ENCODE measurements around the gene SAMD3.
"Not testable (repeated sequence)": the region's sequence is repeated elsewhere in the genome, so short reads cannot be mapped to it uniquely, and the experiment has no call there.

SAMD3 gene

DNA sequence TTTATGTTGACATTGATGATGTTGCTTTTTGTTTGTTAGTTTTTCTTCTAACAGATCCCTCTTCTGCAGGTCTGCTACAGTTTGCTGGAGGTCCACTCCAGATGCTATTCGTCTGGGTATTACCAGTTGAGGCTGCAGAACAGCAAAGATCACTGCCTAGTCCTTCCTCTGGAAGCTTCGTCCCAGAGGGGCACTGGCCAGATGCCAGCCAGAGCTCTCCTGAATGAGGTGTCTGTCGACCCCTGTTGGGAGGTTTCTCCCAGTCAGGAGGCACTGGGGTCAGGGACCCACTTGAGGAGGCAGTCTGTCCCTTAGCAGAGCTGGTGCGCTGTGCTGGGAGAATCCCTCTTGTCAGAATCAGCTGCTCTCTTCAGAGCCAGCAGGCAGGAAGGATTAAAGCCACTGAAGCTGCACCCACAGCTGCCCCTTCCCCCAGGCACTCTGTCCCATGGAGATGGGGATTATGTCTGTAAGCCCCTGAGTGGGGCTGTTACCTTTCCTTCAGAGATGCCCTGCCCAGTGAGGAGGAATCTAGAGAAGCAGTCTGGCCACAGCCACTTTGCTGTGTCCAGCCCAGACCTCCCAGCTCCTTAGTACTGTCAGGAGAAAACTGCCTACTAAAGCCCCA lies 49.3 kb downstream of the SAMD3 start:
- DNase-seq = not testable (repeated sequence)

DNA sequence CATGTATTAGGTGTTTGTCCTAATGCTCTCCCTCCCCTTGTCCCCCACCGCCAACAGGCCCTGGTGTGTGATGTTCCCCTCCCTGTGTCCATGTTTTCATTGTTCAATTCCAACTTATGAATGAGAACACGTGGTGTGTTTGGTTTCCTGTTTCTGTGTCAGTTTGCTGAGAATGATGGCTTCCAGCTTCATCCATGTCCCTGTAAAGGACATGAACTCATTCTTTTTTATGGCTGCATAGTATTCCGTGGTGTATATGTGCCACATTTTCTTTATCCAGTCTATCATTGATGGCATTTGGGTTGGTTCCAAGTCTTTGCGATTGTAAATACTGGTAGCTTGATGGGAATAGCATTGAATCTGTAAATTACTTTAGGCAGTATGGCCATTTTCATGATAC lies 52.6 kb downstream of the SAMD3 start:
- DNase-seq = not testable (repeated sequence)

DNA sequence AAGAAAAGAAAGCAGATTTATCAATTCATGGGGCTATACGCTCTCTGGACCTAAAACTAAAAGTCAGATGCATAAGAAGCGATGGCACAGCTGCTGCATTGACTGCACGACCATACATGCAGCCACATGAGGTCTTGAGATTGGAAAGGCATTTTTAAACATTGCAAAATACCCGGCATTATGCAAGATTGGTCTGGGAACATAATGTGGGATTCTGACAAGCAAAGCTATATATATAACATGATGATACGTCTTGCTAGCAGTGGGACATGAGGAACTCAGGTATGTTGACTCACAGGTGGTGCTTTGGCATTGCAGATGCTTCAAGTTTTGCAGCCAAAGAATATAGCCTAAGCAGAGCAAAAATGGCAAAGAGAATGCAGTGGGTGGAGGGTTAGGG lies 55.1 kb downstream of the SAMD3 start:
- peak; percentile 53 for DNase-seq

DNA sequence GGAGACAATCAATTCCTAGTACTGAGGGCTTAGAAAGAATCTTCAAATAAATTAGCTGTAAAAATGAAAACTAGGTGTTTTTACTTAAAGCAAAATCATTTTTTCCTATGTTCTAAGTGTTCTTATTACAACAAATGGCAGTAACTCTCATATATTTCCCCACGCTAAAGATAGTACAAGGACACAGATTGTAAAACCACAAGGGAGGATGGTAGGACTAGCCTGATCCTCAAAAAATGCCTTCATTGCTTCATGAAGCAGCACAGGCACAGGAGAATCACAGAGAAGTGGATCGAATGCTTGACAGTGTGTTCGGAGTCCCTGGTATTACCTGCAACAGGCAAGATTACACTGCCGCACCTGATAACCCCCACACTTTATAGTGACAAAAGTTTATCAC lies 58.5 kb downstream of the SAMD3 start:
- DNase-seq = no peak

DNA sequence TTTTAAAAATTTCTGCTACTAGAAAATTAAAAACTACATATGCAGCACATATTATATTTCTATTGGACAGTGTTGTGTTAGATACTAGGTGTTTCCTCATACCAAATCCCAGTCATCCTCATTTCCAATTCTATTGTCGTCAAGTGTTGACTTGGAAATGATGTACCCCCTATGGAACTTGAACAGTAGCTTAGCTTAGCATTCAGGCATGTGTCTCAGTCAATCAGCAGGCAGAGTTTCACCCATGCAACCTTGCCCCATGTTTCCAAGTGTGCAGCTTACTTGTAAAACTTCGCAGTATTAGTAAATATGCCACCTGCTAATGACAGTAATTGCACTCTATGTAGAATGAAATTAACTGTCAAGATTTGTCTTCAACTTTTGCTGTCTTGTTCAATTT lies 59.5 kb downstream of the SAMD3 start:
- no peak for DNase-seq

DNA sequence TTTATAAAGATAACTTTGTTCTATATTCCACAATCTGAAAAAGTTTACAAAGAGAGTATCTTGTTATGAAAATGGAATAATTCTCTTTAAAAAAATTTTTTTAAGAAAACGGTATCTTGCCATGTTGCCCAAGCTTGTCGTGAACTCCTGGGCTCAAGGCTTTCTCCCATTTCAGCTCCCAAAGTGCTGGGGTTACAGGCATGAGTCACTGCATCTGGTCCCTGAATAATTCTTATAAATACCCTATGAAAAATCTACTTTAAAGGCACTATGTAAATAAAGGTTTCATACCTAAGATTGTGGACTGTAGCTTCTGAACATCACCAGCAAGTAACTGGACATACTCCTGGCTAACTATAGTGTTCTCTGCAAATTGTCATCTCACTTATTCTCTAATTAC lies 60.3 kb downstream of the SAMD3 start:
- DNase-seq = no peak

DNA sequence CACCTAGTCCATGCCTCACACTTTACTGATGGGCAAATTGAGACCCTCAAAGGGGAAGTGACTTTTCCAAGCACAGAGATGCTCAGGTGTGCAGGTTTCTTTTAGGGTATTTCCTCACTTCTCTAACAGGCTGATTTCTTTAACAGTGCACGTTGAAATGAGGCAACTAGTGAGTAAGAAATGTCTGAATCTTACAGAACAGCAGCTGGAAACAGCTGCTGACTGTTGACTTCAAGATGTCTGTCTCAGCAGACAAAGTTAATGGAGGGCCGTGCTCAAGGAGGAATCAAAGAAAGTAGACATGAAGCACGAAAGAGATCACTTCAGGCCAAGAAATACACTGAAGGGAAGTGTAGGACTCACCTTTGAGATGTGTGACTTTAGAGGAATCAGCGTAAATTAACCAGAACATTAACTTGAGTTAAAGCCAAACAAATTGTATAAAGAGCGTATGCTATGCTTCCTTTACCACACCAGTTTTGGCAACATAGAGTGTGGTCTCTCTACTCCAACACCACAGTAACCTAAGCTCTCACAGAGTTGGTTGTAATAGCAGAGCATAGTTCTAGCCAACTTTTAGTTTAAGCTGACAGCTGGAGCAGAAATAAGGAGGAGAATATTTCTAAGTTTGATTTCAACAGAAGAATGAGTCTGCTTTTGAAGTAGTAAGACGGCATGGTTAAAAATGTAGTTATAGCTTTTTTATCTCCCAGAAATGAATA lies 60.9 kb downstream of the SAMD3 start:
- no peak for DNase-seq

DNA sequence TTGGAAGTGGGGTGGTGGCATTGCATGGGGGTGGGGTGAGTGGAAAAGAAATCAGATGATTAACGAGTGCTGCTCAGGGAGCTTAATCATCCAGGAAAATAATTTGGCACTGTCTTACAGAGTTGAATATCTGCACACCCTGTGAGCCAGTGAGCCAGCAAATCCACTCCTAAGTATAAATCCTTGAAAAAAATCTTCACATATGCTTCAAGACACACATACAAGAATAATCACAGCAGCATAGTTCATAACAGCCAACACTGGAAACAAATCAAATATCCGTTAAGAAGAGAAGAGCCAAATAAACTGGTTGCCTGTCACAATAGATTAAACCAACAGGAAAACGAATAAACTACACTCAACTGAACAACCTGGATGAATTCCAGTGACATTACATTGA lies 62.8 kb downstream of the SAMD3 start:
- DNase-seq = no peak

DNA sequence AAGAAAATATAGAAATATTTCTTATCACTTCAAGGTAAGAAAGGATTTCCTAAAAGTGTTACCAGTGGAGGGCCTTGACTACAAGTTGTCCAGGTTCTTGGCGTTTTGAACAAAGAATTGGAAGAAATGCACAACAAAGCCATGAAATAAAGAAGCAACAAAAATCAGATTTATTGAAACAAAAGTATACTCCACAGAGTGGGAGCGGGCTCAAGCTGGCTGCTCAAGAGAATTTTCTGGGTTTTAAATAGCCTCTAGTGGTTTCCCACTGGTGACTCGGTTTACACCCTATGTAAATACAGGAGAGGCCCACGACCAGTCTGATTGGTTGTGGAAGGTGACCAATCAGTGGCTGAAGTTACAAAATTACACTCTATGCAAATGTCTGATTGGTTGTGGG lies 64.2 kb downstream of the SAMD3 start:
- DNase-seq = no peak

DNA sequence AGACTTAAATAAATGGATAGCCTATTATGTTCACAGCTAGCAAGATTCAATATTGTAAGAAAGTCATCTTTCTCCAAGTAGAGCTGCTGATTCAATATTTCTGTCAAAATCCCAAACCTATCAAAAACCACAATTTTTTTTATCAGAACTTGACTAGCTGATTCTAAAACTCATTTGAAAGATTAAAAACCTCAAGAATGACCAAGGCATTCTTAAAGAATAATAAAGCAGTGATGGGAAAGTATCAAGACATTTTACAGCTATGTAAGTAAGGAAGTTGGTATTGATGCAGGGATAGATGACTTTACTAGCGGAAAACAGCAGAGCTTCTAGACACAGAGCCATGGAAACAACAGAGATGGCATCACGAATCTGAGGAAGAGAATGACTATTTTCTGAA lies 64.7 kb downstream of the SAMD3 start:
- peak; percentile 18 for DNase-seq

DNA sequence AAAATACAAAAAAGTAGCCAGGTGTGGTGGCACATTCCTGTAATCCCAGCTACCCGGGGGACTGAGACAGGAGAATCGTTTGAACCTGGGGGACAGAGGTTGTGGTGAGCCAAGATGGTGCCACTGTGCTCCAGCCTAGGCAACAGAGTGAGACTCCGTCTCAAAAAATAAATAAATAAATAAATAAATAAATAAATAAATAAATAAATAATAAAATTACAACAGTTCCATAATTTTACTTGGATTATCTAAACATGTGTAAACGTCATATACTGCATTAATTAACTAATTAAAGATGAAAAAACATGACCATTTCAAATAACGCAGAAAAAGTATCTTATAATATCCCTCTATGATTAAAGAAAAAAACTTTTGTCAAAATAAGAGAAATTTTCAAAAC lies 65.8 kb downstream of the SAMD3 start:
- DNase-seq = no peak

DNA sequence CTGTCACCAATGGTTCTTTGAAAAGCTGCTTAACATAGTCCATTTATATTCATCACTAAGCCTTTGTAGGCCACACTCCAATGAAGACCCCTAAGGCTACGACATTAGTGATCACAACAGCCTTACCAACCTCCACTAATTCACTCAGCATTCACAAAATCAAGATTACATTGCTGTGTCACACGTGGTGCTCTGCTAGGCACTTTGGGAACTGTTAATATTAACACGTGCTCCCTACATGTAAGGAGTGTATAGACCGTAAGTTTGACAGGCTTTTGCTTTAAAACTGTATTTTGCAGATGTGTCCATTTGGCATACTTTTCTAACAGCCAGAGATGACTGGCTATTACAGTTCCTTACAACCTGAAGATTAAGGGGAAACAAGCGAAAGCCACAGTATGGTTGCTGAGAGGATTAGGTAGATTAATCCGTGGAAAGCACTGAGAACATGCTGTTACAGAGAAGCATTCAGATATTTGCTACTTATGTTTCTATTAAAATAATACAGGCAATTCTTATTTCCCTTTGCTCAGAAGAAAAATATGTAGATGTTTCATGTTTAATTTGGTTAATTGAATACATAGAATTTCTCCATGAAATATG lies 69.7 kb downstream of the SAMD3 start:
- DNase-seq = no peak

DNA sequence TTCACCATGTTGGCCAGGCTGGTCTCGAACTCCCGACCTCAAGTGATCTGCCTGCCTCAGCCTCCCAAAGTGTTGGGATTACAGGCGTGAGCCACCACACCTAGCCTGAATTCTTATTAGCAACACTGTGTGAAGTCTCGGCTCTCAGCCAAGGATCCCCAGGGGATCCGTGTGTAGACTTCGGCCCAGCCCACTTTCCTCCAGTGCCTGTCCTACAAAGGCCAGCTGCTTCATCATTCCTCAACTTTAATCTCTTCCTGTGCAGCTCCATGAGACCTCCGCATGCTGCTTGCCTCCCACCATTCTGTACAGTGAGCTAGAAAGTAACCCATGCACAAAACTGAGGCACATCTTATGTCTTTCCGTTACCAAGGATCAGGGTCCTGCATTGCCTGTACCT lies 71.8 kb downstream of the SAMD3 start:
- no peak for DNase-seq

DNA sequence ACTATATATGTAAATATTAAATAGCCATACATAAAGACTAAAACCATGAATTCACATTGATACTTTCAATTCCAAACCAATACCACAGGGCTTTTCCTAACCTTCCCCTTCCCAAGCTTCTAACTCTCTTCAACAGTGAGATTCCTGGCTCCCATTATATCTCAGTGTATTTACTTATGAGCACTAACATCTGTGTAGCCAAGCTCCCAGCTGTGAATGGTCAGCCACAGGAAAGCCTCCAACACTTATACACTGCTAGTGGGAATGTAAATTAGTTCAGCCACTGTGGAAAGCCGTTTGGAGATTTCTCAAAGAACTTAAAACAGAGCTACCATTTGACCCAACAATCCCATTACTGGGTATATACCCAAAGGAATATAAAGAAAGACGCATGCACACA lies 73.7 kb downstream of the SAMD3 start:
- not testable (repeated sequence) for DNase-seq

DNA sequence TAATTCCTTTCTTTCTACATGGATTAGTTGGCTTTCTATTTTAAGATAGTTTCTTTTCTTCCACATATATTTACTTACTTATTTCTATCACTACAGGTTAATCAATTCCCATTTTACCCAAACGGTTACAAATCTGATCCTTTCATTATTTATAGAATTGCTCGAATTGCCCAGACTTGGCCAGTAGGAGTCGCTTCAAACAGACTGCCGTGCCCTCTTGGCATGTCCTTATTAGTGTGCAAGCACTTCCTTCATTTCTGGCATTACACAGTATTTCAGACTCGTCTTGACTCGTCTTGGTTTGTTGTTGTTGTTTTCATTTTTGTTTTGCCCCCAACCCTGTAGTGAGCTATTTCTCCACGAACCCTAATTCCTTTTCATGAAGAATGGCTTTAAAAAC lies 74.6 kb downstream of the SAMD3 start:
- DNase-seq = no peak

DNA sequence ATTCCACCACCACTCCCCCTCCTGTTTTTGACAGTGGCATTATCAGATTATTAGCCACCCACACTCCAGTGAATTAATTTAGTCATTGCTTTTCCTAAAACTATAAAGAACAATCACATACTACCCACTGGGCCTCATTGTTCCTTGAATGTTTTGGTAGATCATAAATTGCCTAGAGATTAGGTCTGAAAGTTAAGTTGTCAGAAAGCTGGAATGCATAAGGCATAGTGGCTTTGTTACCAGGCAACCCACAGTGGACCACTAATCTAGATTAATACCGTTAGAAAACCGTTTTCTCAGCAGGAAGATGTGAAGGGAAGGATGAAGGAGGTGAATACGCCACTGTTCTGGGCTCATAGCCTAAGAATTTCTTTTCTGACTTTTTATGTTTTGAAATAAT lies 75.6 kb downstream of the SAMD3 start:
- DNase-seq = no peak

DNA sequence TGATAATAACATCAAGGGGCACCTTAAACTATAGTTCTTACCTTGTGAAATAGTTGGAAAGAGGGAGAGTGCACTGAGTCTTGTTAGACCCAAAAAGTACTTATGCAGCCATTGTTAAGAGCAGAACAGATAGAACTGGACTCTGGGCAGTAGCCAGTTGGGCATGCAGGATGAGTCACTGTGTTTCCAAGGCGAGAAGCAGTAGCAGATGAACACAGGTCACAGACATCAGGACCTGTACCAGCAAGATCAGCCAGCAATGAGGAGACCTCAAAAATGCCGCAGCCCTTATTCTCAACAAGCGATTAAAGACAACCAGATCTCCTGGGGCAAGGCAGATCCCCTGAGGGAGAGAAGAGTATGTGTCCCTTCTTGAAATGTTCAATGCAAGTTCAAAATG lies 79.0 kb downstream of the SAMD3 start:
- DNase-seq = no peak

DNA sequence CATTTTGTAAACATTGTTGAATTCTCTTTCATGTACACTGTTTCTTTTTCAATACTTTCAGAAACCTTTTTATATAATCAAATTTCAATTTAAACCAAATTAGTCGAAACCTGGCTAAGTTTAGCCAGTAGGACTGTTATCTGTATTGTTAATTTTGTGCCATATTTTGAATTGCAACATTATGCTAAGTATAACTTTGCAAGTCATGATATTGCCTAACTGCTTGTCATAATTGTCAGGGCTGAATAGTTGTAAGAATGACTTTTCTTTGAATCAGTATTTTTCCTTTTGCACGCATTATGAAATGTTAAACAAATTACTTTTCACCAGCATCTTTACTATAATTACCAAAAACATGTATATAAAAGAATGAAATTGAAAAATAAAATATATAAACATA lies 82.7 kb downstream of the SAMD3 start:
- DNase-seq = no peak

DNA sequence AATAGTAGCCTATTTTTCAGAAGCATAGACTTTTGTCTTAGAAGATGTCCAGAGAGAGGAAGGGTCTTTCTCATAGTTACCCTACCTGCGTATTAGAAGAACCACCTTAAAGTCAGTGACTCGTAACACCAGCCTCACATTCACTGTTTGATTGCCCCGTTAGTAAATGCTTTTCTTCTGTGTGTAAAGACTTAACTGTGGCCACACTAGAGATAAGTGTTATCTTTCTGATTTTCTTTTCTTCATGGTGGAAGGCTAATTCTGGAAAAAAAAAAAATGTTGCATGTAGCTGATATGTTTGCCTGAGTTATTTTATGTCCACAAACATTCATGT lies 83.9 kb downstream of the SAMD3 start:
- DNase-seq = no peak

DNA sequence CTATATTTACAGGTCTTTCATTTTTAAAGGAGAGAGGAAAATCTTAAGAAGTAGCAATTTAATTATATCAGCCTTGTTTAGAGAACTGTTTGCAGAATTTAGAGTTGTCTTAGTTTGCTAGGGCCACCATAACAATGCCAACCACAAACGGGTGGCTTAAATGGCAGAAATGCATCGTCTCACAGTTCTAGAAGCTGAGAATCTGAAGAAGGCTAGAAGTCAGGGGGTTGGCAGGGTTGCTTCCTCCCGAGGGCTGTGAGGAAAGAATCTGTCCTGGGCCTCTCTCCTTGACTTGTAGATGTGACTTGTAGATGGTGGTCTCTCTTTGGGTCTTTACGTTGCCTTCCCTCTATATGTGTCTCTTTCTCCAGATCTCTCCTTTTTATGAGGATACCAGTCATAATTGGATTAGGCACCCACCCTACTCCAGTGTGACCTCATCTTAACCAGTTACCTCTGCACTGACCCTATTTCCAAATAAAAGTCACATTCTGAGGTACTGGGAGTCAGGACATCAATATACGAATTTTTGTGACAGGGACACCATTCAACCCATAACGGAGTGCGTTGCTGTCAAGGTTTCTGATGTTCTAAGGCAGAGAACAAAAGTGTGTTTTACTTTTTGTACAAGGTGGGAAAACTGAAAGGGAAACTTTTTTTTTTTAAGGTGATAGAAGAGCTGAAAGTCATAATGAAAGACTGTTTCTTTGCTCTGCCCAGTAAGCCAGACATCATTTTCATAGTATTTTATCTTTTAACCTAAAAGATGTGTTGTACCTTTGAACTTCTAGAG lies 84.4 kb downstream of the SAMD3 start:
- no peak for DNase-seq

DNA sequence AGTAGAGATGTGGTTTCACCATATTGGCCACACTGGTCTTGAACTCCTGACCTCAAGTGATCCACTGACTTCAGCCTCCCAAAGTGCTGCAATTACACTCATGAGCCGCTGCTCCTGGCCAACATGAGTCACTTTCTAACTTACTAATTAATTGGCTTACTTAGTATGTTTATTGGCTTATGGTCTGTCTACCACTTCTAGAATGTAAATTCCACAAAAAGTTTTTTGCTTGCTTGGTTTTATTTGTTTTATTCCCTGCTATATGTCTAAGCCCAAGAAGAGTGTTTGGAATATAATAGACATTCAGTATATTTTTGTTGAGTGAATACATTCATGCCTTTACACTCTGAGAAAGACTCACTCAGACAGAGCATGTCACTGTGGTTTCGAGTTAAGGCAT lies 86.0 kb downstream of the SAMD3 start:
- DNase-seq = no peak

DNA sequence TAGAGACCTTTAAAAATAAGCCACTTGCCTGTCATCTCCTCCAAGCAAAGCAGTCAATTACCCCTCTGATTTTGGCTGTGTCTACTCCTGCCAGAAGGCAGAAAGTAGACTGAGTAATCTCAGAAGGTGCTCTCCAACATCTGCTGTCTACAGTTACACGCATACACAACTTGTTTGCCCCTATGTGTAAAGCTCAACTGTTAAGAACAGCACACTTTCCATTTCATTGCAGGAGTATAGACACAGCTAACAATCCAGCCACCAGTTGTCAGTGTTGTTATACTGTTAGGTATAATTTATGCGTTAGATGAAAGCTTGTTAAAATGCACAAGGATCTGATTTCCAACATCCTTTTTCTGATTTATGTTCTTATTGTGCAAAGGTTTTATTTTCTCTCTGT lies 88.2 kb downstream of the SAMD3 start:
- no peak for DNase-seq

DNA sequence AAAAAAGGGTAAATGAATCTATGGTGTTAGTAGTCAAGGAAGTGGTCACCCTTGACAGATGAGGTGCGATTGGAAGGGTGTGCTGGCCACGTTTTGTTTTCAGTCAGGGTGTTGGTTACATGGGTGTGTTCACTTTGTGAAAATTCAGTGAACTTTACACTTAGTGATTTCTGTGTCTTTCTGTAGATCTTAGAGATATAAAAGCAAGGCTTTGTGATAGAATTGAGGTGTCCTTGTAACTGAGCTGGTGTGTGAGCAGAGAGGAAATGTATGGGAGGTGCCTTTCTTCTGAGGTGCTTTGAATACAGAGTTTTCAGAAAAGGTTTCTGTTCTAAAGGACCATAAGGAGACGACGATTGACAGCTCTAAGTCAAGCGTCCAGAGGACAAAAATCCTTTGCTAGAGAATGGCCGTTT lies 90.5 kb downstream of the SAMD3 start:
- no peak for DNase-seq

DNA sequence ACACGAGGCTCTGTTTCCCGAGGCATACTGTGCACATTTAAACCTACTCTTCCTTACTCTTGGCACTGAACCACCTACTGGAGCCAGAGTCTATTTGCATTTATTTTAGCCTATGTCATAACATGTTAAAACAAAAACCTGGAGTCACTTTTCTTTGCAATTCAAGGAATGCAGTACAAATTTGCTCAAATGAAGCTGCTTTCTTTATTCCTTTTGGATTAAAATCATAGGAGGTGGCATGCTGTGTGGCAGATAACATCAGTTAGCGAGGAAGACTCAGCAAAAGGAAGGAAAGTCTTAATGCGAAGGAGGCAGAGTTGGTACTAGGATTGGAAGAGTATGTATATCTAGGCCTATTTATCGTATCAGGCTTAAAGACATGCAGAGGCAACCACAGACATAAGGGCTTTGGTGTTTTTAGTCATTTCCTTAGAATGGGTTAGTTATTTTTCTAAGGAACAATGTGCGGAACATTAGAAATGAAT lies 92.9 kb downstream of the SAMD3 start:
- DNase-seq = peak; percentile 50
